LNCAP (cell line): ENCODE measurements around the gene MMRN1.

Experiments used
- TF ChIP-seq, protein P1 (sequence below): fragments of 450-650 bp; IDR thresholded peaks from 2 replicates; pipeline ENCODE4 v1.5.1; 2017; ENCODE audit warnings: mild to moderate bottlenecking

MMRN1 gene

DNA sequence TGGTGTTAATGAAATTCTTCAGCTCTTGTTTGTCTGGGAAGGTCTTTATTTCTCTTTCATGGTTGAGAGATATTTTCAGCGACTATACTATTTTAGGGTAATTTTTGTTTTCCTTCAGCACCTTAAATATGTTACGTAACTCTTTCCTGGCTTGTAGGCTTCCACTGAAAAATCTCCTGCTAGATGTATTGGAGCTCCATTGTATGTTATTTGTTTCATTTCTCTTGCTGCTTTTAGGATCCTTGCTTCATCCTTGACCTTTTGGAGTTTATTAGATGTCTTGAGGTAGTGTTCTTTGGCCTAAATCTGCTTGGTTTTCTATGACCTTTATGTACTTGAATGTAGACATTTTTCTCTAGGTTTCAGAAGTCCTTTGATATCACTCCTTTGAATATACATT lies 93.6 kb downstream of the MMRN1 start:
- TF ChIP-seq, protein P1, sequence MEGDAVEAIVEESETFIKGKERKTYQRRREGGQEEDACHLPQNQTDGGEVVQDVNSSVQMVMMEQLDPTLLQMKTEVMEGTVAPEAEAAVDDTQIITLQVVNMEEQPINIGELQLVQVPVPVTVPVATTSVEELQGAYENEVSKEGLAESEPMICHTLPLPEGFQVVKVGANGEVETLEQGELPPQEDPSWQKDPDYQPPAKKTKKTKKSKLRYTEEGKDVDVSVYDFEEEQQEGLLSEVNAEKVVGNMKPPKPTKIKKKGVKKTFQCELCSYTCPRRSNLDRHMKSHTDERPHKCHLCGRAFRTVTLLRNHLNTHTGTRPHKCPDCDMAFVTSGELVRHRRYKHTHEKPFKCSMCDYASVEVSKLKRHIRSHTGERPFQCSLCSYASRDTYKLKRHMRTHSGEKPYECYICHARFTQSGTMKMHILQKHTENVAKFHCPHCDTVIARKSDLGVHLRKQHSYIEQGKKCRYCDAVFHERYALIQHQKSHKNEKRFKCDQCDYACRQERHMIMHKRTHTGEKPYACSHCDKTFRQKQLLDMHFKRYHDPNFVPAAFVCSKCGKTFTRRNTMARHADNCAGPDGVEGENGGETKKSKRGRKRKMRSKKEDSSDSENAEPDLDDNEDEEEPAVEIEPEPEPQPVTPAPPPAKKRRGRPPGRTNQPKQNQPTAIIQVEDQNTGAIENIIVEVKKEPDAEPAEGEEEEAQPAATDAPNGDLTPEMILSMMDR: no peak

DNA sequence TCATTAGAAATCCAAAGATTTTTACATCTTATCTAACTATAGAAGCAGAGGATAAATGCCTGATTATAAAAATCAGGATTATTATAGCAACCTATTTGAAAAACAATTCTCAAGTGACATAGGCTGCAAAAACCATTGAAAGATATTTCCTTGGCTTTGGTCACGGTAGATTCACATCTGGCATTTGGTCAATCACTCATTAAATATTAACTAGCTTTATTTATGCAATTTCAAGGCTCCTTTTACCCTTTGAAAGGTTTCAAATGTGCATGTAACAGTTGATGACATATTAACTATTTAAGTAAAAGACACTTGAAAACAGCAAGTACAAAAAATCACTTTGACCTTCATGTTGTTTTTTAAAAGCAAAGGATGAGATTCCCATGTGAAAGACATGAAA lies 98.1 kb downstream of the MMRN1 start:
- TF ChIP-seq, protein P1: no peak

DNA sequence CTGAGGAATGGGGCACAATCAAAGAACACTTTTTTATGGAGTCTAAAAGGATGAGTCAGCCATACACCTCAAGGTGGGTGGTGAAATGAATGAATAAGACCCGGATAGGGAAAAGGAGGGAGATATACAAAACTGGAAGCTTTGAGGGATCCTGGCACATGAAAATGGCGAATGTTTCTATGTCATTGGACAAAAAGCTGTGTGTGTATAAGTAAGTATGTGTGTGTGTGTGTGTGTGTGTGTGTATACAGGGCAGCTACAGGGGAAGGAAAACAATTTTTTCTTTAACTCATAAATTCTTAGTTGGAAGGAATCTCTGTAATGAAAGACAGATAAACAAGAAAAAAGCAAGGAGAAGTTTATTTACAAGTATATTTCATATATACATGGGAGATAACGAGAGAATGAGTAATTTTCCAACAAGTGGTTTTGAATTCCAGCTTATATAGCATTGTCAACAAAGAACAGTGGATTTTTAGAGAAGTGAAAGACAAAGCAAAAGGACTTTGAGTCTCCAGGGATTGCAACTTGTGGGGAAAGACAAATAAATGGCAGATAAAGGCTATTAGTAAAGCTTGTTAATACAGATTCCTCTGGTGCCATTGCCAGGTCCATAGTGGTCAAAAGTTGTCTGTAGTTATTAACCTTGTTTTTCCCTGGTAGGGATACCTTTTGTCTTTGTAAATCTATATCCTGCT lies 99.7 kb downstream of the MMRN1 start:
- TF ChIP-seq, protein P1: no peak

DNA sequence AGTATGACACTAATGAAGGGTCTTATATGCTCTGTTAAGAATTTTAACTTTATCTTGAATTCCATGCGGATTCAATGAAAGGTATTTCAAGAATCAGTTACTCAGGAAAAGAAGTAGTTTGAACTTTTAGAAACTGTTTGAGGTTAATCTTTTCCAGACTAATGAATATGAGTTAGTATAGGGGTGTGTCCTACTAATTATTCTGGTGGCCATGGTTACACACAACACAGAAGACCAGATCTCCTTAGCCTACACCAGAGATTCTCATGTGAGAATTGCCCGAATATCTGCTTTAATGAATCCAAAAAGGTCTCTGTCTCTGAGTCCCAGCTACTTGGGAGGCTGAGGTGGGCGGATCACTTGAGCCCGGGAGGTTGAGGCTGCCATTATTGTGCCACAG lies 100.4 kb downstream of the MMRN1 start:
- TF ChIP-seq, protein P1: no peak

DNA sequence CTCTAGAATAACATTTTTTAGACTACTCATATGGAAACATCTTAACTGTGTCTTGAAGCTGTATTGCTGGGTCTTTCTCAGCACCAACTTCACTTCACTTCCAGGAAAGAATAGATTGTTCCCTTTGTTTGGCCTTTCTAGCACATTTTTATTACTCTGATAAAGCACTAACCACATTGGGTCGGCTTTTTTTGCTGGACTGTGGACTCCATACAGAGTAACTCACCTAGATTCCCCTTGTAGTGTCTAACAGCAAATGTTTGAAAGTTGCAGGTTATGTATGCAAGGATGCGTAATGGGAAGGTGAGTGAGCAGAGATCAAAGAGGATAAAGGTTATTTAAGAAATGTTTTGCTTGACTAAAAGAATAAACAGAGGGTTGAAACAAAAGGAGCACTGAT lies 101.2 kb downstream of the MMRN1 start:
- TF ChIP-seq, protein P1: no peak

DNA sequence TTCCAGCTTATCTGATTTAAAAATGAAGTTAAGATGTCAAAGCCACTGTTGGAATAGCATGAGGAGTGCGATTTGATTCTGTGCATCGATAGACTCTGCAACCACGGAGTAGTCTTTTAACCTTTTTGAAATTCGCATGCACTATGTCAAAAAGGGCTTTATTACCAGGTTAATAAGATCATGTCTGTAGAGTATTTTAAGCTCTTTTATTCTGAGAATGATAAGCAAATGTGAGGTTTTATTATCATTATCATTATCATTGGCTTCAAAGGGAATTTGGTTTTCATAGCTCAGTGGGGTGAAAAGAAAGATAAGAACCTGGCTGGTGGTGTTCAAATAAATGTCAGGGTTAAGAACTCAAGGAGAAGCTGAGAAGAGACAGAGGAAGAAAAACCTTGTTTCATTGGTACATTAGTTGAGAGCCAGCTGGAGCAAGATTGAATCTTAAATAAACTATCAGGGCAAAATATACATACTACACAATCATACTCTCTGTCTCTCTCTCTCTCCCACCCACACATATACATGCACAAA lies 102.6 kb downstream of the MMRN1 start:
- TF ChIP-seq, protein P1: no peak

DNA sequence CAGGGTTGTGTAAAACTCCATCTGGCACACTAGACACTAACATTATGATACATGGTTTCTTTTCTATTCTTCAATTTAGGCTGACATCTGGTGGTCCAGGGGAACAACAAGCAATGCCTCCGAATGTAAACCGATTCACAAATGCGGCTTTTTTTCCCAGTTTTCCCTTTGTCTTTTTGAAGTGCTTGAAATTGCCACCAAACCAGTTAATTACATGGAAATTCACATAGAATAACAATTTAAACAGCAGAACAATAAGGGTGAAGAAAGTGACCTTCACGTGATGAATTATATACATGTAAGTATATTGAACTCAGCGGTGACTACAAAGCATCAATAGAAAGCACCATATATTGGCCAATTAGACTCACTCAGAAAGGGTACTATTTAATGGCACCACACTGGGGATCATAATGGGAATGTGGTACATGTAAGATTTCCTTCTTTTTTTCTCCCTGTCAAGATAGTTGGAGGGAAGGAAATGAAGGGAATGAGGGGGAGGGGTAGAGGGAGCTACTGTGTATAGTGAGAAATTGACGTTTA lies 103.9 kb downstream of the MMRN1 start:
- TF ChIP-seq, protein P1: no peak
